ENCODE measurements around the gene EXOG. TPM values are rescaled to one million over a fixed set of nuclear protein-coding genes. Genes with fewer than 3 reads are reported as not detected.

EXOG gene
- polyA plus RNA-seq, 1 donor from 2014 or later, result 45.6 TPM

DNA sequence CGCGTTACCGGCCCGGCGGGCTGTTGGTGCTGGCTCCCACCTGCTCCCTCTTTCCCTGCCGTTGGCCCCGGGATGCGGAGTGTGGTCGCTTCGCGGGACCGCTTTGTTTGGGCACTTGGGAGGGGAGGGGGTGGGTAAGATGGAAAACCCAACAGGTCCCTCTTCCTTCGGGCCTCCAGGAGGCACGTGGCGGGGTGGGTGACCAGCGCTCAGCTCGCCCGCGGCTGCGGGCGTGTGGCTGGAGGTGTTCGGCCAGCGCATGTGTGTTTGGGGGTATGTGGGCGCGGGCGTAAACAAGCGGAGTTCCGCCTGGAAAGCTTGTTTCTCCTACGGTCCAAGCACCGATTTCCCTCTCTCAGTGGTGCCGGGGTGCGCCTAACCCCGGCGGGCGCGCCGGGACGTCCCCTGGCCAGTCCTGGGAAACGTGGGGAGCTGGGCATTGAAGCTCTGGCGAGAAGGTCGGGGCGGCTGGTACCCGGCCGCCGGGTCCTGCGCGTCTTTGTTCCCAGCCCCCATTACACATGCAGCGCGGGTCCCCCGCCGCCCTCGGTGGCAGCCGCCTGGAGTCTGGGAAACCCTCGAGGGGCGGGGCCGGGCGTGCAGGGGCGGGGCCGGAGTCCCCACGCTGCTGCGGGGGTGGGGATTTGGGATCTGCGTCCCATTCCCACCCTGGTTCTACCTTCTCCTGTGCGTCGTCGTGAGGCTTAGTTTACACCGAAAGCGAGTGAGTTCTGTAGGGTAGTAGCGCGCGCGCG, 41.1 kb upstream of the EXOG start:
- Histone ChIP-seq H3K79me2 (replicated peaks; ENCODE audit: insufficient read depth, low read length) (peaks cover 52% of the 10 kb centered on the region), H3K4me3 (ENCODE audit: low read length) (peak overlapping the region; percentile 96), H3K9me2 (ENCODE audit: insufficient read depth, low read length) (no peaks in the 10 kb centered on the region), H3K9me3 (ENCODE audit: low read length) (no peaks in the 10 kb centered on the region), H3K36me3 (ENCODE audit: insufficient read depth, low read length) (no peaks in the 10 kb centered on the region), H3F3A (ENCODE audit: insufficient read depth, low read length, poor library complexity, severe bottlenecking) (no peaks in the 10 kb centered on the region), H3K9ac (ENCODE audit: low read length) (peak overlapping the region; percentile 97), H3K27ac (ENCODE audit: low read length) (peak overlapping the region; percentile 94), H2AFZ (ENCODE audit: low read depth, low read length) (peak overlapping the region; percentile 58), H4K20me1 (ENCODE audit: insufficient read depth) (peaks cover 20% of the 10 kb centered on the region), H3K27me3 (ENCODE audit: insufficient read depth, low read depth, low read length) (no peaks in the 10 kb centered on the region), H3K4me2 (ENCODE audit: low read length) (peak overlapping the region; percentile 73)
- no peak for TF ChIP-seq RAD21 (conservative IDR thresholded peaks at IDR 0.05)
- no peak for TF ChIP-seq TAF1 (IDR thresholded peaks at IDR 0.05; ENCODE audit: low read depth)
- TF ChIP-seq MXI1 (conservative IDR thresholded peaks at IDR 0.05; ENCODE audit: poor library complexity, severe bottlenecking), result peak; percentile 74
- TF ChIP-seq, protein P1, sequence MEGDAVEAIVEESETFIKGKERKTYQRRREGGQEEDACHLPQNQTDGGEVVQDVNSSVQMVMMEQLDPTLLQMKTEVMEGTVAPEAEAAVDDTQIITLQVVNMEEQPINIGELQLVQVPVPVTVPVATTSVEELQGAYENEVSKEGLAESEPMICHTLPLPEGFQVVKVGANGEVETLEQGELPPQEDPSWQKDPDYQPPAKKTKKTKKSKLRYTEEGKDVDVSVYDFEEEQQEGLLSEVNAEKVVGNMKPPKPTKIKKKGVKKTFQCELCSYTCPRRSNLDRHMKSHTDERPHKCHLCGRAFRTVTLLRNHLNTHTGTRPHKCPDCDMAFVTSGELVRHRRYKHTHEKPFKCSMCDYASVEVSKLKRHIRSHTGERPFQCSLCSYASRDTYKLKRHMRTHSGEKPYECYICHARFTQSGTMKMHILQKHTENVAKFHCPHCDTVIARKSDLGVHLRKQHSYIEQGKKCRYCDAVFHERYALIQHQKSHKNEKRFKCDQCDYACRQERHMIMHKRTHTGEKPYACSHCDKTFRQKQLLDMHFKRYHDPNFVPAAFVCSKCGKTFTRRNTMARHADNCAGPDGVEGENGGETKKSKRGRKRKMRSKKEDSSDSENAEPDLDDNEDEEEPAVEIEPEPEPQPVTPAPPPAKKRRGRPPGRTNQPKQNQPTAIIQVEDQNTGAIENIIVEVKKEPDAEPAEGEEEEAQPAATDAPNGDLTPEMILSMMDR (IDR thresholded peaks at IDR 0.05; ENCODE audit: poor library complexity, severe bottlenecking), result no peak
- no peak for TF ChIP-seq EZH2 (IDR thresholded peaks at IDR 0.05; ENCODE audit: borderline replicate concordance, insufficient read depth, low read length, poor library complexity, severe bottlenecking)
- TF ChIP-seq, protein P2, sequence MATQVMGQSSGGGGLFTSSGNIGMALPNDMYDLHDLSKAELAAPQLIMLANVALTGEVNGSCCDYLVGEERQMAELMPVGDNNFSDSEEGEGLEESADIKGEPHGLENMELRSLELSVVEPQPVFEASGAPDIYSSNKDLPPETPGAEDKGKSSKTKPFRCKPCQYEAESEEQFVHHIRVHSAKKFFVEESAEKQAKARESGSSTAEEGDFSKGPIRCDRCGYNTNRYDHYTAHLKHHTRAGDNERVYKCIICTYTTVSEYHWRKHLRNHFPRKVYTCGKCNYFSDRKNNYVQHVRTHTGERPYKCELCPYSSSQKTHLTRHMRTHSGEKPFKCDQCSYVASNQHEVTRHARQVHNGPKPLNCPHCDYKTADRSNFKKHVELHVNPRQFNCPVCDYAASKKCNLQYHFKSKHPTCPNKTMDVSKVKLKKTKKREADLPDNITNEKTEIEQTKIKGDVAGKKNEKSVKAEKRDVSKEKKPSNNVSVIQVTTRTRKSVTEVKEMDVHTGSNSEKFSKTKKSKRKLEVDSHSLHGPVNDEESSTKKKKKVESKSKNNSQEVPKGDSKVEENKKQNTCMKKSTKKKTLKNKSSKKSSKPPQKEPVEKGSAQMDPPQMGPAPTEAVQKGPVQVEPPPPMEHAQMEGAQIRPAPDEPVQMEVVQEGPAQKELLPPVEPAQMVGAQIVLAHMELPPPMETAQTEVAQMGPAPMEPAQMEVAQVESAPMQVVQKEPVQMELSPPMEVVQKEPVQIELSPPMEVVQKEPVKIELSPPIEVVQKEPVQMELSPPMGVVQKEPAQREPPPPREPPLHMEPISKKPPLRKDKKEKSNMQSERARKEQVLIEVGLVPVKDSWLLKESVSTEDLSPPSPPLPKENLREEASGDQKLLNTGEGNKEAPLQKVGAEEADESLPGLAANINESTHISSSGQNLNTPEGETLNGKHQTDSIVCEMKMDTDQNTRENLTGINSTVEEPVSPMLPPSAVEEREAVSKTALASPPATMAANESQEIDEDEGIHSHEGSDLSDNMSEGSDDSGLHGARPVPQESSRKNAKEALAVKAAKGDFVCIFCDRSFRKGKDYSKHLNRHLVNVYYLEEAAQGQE (IDR thresholded peaks at IDR 0.05; ENCODE audit: borderline replicate concordance), result peak; percentile 25
- TF ChIP-seq POLR2AphosphoS5 (IDR thresholded peaks at IDR 0.05), result peak; percentile 64
- TF ChIP-seq SMC3 (conservative IDR thresholded peaks at IDR 0.05; ENCODE audit: poor library complexity), result peak; percentile 3

DNA sequence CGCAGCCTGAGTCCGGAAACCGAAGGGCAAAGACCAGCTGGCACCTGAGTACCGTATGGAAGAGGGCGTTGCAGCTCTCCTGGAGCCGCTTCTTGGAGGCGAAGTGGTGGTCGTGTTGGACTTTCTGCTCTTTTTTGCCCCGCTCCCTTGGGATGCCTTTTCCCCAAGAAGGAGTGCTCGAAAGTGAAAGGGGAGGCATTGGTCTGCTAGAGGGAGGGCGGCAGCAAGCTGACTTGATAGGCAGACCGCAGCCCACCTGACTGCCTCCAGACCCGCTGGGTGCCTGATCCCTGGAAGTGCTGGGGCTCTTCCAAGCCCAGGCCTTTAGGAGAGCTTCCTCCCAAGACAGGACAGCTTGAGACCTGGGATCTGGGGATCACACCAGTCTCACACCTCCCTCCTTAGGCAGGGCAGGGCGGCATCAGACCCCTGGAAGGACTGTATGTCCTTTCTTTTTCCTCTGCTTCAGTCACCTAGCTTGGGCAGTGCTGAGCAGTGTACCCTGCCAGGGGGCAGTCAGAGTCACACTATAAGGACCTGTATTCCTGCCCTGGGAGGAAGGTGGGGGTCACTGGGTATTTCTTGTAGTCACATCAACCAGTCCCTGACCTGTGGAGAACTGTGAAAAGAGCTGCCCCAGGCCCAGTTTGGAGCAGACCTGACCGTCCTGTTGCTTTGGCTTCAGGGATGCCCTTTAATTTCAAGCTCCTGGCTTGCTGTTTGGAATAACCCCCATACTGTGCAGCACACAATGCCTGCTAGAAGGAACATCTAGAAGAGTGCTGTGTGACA, 40.3 kb upstream of the EXOG start:
- Histone ChIP-seq H3K9me3 (ENCODE audit: low read length) (no peaks in the 10 kb centered on the region), H3K27me3 (ENCODE audit: insufficient read depth, low read depth, low read length) (no peaks in the 10 kb centered on the region), H4K20me1 (ENCODE audit: insufficient read depth) (peaks cover 20% of the 10 kb centered on the region), H3K4me3 (ENCODE audit: low read length) (peak overlapping the region; percentile 96), H3F3A (ENCODE audit: insufficient read depth, low read length, poor library complexity, severe bottlenecking) (no peaks in the 10 kb centered on the region), H3K4me2 (ENCODE audit: low read length) (peak overlapping the region; percentile 73), H3K9me2 (ENCODE audit: insufficient read depth, low read length) (no peaks in the 10 kb centered on the region), H2AFZ (ENCODE audit: low read depth, low read length) (peak overlapping the region; percentile 58), H3K9ac (ENCODE audit: low read length) (peak overlapping the region; percentile 97), H3K27ac (ENCODE audit: low read length) (peak overlapping the region; percentile 94), H3K79me2 (replicated peaks; ENCODE audit: insufficient read depth, low read length) (peaks cover 60% of the 10 kb centered on the region), H3K36me3 (ENCODE audit: insufficient read depth, low read length) (no peaks in the 10 kb centered on the region)
- TF ChIP-seq, protein P2 (IDR thresholded peaks at IDR 0.05; ENCODE audit: borderline replicate concordance), result no peak
- TF ChIP-seq, protein P1 (IDR thresholded peaks at IDR 0.05; ENCODE audit: poor library complexity, severe bottlenecking), result no peak
- TF ChIP-seq EZH2 (IDR thresholded peaks at IDR 0.05; ENCODE audit: borderline replicate concordance, insufficient read depth, low read length, poor library complexity, severe bottlenecking) (no peak), SMC3 (conservative IDR thresholded peaks at IDR 0.05; ENCODE audit: poor library complexity) (no peak), MXI1 (conservative IDR thresholded peaks at IDR 0.05; ENCODE audit: poor library complexity, severe bottlenecking) (no peak), TAF1 (IDR thresholded peaks at IDR 0.05; ENCODE audit: low read depth) (no peak), RAD21 (conservative IDR thresholded peaks at IDR 0.05) (no peak), EP300 (conservative IDR thresholded peaks at IDR 0.05; ENCODE audit: poor library complexity, severe bottlenecking) (no peak), POLR2AphosphoS5 (IDR thresholded peaks at IDR 0.05) (no peak)
